Measurements from ENCODE around the gene PLAAT4. TPM values are rescaled to one million over a fixed set of nuclear protein-coding genes. Genes with fewer than 3 reads are reported as not detected.

PLAAT4 gene
- total and polyA plus RNA-seq, 10 of the 15 experiments (the other 5 are each of a cell fraction or from before 2014, with no cell fraction given), result 6.0 to 34.3 (median 12.4) TPM

- no peak overlapping the region for H3K9ac ChIP-seq (ENCODE audit: control insufficient read depth, insufficient read depth, low read length)
- intact Hi-C loops (cut with micrococcal nuclease; ENCODE audit: unreplicated experiment), result no loop called here
- FAIRE-seq (no peak), ATAC-seq (no peak), DNase-seq (ENCODE audit: low read depth, low spot score) (no peak)
- ChIA-PET SMC1A (ENCODE audit: uncharacterized antibody, unreplicated experiment) (no interaction called here), POLR2A (no interaction called here), RAD21 (ENCODE audit: unreplicated experiment) (interaction anchor here (2.3 kb wide), 1 partner anchor 37 kb away, joined by 4 read pairs; no protein-coding TSS in a partner anchor), CTCF (interaction anchor here (0.7 kb wide), 1 partner anchor 26 kb away, joined by 3 read pairs; no protein-coding TSS in a partner anchor)
- H3K9me3 ChIP-seq (replicated peaks; ENCODE audit: control insufficient read depth, insufficient read depth, low read length), result no peaks in the 10 kb centered on the region; the same call in 2 of the 3 replicates
- BruUV-seq (replicated peaks), result no TSS peak
- no peaks in the 10 kb centered on the region for H3K36me3 ChIP-seq (ENCODE audit: control insufficient read depth in 2 of 2, insufficient read depth in 2 of 2, low read length in 1 of 2)
- H3K27ac ChIP-seq (ENCODE audit: control insufficient read depth, insufficient read depth), result no peak overlapping the region
- H3K4me2 ChIP-seq (ENCODE audit: control insufficient read depth, insufficient read depth), result no peak overlapping the region
- no peaks in the 10 kb centered on the region for H4K20me1 ChIP-seq (ENCODE audit: control insufficient read depth, insufficient read depth)
- H3K4me1 ChIP-seq (ENCODE audit: control insufficient read depth, insufficient read depth, low read length), result no peaks in the 10 kb centered on the region
- no peaks in the 10 kb centered on the region for H3K79me2 ChIP-seq (ENCODE audit: control insufficient read depth, insufficient read depth, low read length)
- TF ChIP-seq TCF12 (IDR thresholded peaks at IDR 0.05; ENCODE audit: low read depth, low read length), result no peak
- no peak for TF ChIP-seq STAT1 (conservative IDR thresholded peaks at IDR 0.05)
- no peak for TF ChIP-seq EED (IDR thresholded peaks at IDR 0.05; ENCODE audit: low read depth)
- no peak for TF ChIP-seq EZH2 (IDR thresholded peaks at IDR 0.05; ENCODE audit: borderline replicate concordance, control insufficient read depth, low read depth, low read length)
- no peak for TF ChIP-seq SMARCA5 (IDR thresholded peaks at IDR 0.05)
- no peak for TF ChIP-seq KAT2A (conservative IDR thresholded peaks at IDR 0.05; ENCODE audit: control insufficient read depth, low read depth, low read length)
- no peak for TF ChIP-seq MYB (IDR thresholded peaks at IDR 0.05; ENCODE audit: borderline replicate concordance, low read depth, low read length)
- TF ChIP-seq KDM1A (IDR thresholded peaks at IDR 0.05; ENCODE audit: borderline replicate concordance), result no peak
- TF ChIP-seq MEF2A (IDR thresholded peaks at IDR 0.05; ENCODE audit: insufficient read depth, low read depth, low read length), result no peak
- TF ChIP-seq PAX8 (IDR thresholded peaks at IDR 0.05), result no peak
- in situ Hi-C loops (cut with MboI), result no loop called here
- H2AFZ ChIP-seq (ENCODE audit: control insufficient read depth, low read depth, low read length), result no peak overlapping the region
- WGBS (ENCODE audit: insufficient coverage, insufficient replicate concordance, low lambda C conversion rate, missing lambda C conversion rate), result 25% methylated on average over 6 of the region's 6 CpGs
- H3K27me3 ChIP-seq (replicated peaks in 1 of 2; ENCODE audit: control insufficient read depth in 2 of 2, insufficient read depth in 2 of 2, low read length in 1 of 2), result no peaks in the 10 kb centered on the region; a peak in 1 of 4 replicates
- no peak overlapping the region for H3K4me3 ChIP-seq
Observed at GRCh38 chr11:63516109-63516508, 20.5 kb upstream of the PLAAT4 start.
